Measurements from ENCODE around the gene RNF144A.

- TF ChIP-seq CTCF (IDR thresholded peaks at IDR 0.05), result no peak
- no peak for TF ChIP-seq POLR2AphosphoS5 (IDR thresholded peaks at IDR 0.05)
- TF ChIP-seq POLR2A (IDR thresholded peaks at IDR 0.05), result no peak
- no peak for TF ChIP-seq EP300 (IDR thresholded peaks at IDR 0.05)
These were observed 107.9 kb downstream of the RNF144A start for GRCh38 chr2:7025082-7025481.
